Muscle of arm (tissue), 12 donors: Measurements from ENCODE around the gene EPG5. TPM values are rescaled to one million over a fixed set of nuclear protein-coding genes. Genes with fewer than 3 reads are reported as not detected.
"Not testable (repeated sequence)": the region's sequence is repeated elsewhere in the genome, so short reads cannot be mapped to it uniquely, and the experiment has no call there.

Source experiments
- DNase-seq: peaks from one replicate; pipeline ENCODE4 v3.0.0-alpha.2; 2013
- polyA plus RNA-seq, 12 donors: library from polyadenylated mRNA; unstranded; fragments of 120-200 nt; gene quantifications; one replicate each; pipeline ENCODE4 v1.2.1, GENCODE V29; 2013; ENCODE audit not compliant: insufficient read length in 12 of 12

The EPG5 gene
- polyA plus RNA-seq, 12 donors, result 9.1 to 21.9 (median 14.9) TPM; not detected in 1

- not testable (repeated sequence) for DNase-seq
Observed at GRCh38 chr18:45814733-45815132, 152.4 kb downstream of the EPG5 start.

- not testable (repeated sequence) for DNase-seq
Observed at GRCh38 chr18:45807144-45807543, 160.0 kb downstream of the EPG5 start.

DNA sequence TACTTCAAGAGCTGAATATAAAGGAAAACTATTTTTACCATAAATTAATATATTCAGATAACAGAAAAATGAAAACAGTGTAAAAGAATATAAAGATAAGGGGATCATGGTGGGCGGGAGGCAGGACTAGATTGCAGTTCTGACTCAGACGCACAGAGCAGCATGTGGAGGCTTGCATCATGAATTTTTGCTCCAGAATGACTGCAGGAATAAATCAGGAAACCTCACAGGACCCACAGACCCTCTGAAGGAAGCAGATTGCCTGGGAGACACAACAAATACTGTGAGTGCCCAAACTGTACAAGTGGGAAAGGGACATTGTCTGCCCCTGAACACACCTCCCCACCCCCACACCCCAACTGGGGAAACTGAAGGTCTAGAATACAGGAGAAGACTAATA, 160.9 kb downstream of the EPG5 start:
- DNase-seq, result no peak

- DNase-seq, result no peak
Observed at GRCh38 chr18:45805551-45805950, 161.6 kb downstream of the EPG5 start.

GRCh38 chr18:45802814-45803492, 164.2 kb downstream of the EPG5 start:
- DNase-seq, result no peak

DNA sequence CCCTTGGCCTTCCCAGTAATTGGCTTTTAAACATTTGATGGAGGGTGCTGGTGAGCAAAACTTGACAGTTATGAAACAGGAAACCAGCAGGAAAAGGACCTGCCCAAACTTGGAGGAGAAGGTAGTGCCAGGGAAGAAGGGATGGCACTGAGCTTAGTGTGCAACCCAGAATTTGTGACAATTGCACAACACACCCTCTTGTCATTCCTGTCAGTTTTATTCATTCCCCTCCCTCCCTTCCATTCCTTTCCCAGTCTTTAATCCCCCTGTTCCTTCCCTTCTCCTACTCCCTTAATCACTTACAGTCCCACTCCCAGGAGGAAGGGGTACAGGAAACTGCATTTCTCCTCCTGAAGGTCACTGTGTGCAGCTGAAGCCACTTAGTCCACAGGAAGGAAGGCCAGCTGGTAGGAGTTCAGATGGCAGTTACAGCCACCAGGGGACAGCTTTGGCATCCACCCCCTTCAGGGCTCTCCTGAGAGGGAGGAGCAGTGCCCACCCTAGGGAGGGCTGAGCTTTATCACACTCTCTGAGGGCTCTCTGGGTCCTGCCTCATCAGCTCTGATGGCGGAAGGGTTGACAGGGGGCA, 165.6 kb downstream of the EPG5 start:
- DNase-seq, result no peak

Other genes starting within 250 kb of the EPG5 start
- gene SLC14A1, start 243.1 kb downstream of the EPG5 start, polyA plus RNA-seq, result 1 to 10 TPM in 7 of 12 donors, under 1 TPM in 3, not detected in 2; 0.67 to 6.2 (median 1.4) TPM
- gene SIGLEC15, start 141.7 kb downstream of the EPG5 start, polyA plus RNA-seq, result under 1 TPM in 8 of 12 donors, not detected in 4; 0.13 to 0.34 (median 0.18) TPM
- gene PSTPIP2, start 104.9 kb upstream of the EPG5 start, polyA plus RNA-seq, result 10 to 100 TPM in 1 of 12 donors, 1 to 10 TPM in 9, not detected in 2; 2.0 to 10.0 (median 2.3) TPM
- 100 to 1,000 TPM in 11 of 12 donors, not detected in 1; 257 to 525 (median 472) TPM for gene ATP5F1A, start 131.0 kb upstream of the EPG5 start, polyA plus RNA-seq
- gene HAUS1, start 137.1 kb upstream of the EPG5 start, polyA plus RNA-seq, result 10 to 100 TPM in 11 of 12 donors, not detected in 1; 17.3 to 37.5 (median 28.6) TPM